ENCODE measurements around the gene NFAM1. TPM values are rescaled to one million over a fixed set of nuclear protein-coding genes. Genes with fewer than 3 reads are reported as not detected.

Gene NFAM1
- total and polyA plus RNA-seq, 8 donors: 0.15 to 18.1 (median 0.83) TPM

- Histone ChIP-seq H3K27me3 (peaks cover 0 to 38% (median 14%) of the 10 kb centered on the region in 3 donors), H3K4me1 (peaks cover 30 to 59% (median 50%) of the 10 kb centered on the region in 4 donors), H3K4me3 (peak overlapping the region in 1 of 4 donors; percentile 86), H3K9me3 (no peaks in the 10 kb centered on the region), H3K36me3 (no peaks in the 10 kb centered on the region), H3K27ac (peak overlapping the region in 3 of 5 donors; percentile 5 to 76 (median 54))
- DNase-seq: peak; percentile 58 to 83
- intact Hi-C loops (cut with DNase I; ENCODE audit: low total_unique reads): no loop called here
- TF ChIP-seq POLR2A (IDR thresholded peaks at IDR 0.05) (no peak), POLR2AphosphoS5 (IDR thresholded peaks at IDR 0.05) (peak in 1 of 3 donors; percentile 33)
- WGBS, 5 donors: 47 to 64% (median 54%) methylated on average over 8 of the region's 8 CpGs
Measured at GRCh38 chr22:42366806-42367581, 65.2 kb downstream of the NFAM1 start.

GRCh38 chr22:42365942-42366695 is 66.1 kb downstream of the NFAM1 start:
- H3K4me3 ChIP-seq: no peak overlapping the region
- DNase-seq: no peak
- peaks cover 30 to 59% (median 50%) of the 10 kb centered on the region in 4 donors for H3K4me1 ChIP-seq
- no peaks in the 10 kb centered on the region for H3K9me3 ChIP-seq
- WGBS, 5 donors: 49 to 64% (median 56%) methylated on average over 10 of the region's 10 CpGs
- intact Hi-C loops (cut with DNase I; ENCODE audit: low total_unique reads): no loop called here
- H3K36me3 ChIP-seq: no peaks in the 10 kb centered on the region
- TF ChIP-seq POLR2AphosphoS5 (IDR thresholded peaks at IDR 0.05) (no peak), EP300 (IDR thresholded peaks at IDR 0.05) (no peak), POLR2A (IDR thresholded peaks at IDR 0.05) (no peak), CTCF (IDR thresholded peaks at IDR 0.05) (no peak)
- peaks cover 0 to 38% (median 14%) of the 10 kb centered on the region in 3 donors for H3K27me3 ChIP-seq
- peak overlapping the region in 3 of 5 donors; percentile 5 to 76 (median 54) for H3K27ac ChIP-seq

GRCh38 chr22:42365111-42365865 is 66.9 kb downstream of the NFAM1 start:
- H3K27me3 ChIP-seq: peaks cover 0 to 38% (median 14%) of the 10 kb centered on the region in 3 donors
- no peak overlapping the region for H3K4me3 ChIP-seq
- no peaks in the 10 kb centered on the region for H3K9me3 ChIP-seq
- no peak for TF ChIP-seq EP300 (IDR thresholded peaks at IDR 0.05)
- TF ChIP-seq CTCF (IDR thresholded peaks at IDR 0.05): no peak
- TF ChIP-seq POLR2A (IDR thresholded peaks at IDR 0.05): no peak
- TF ChIP-seq POLR2AphosphoS5 (IDR thresholded peaks at IDR 0.05): no peak
- intact Hi-C loops (cut with DNase I; ENCODE audit: low total_unique reads): no loop called here
- peak in 1 of 2 donors; percentile 68 for DNase-seq
- no peaks in the 10 kb centered on the region for H3K36me3 ChIP-seq
- H3K27ac ChIP-seq: peak overlapping the region in 4 of 5 donors; percentile 9 to 76 (median 49)
- WGBS, 5 donors: 37 to 56% (median 47%) methylated on average over 14 of the region's 14 CpGs
- peaks cover 31 to 59% (median 50%) of the 10 kb centered on the region in 4 donors for H3K4me1 ChIP-seq

- intact Hi-C loops (cut with DNase I; ENCODE audit: low total_unique reads): no loop called here
Measured at GRCh38 chr22:42364604-42365110, 67.5 kb downstream of the NFAM1 start.

More at GRCh38 chr22:42364604-42365110, 67.5 kb downstream of the NFAM1 start:
- peak overlapping the region in 4 of 5 donors; percentile 9 to 76 (median 49) for H3K27ac ChIP-seq
- no peak for TF ChIP-seq POLR2A (IDR thresholded peaks at IDR 0.05)
- no peak for TF ChIP-seq CTCF (IDR thresholded peaks at IDR 0.05)
- TF ChIP-seq EP300 (IDR thresholded peaks at IDR 0.05): no peak
- TF ChIP-seq POLR2AphosphoS5 (IDR thresholded peaks at IDR 0.05): no peak
- WGBS, 5 donors: 51 to 68% (median 61%) methylated on average over 13 of the region's 13 CpGs
- peaks cover 0 to 38% (median 14%) of the 10 kb centered on the region in 3 donors for H3K27me3 ChIP-seq
- no peak overlapping the region for H3K4me3 ChIP-seq
- DNase-seq: peak in 1 of 2 donors; percentile 64
- H3K9me3 ChIP-seq: no peaks in the 10 kb centered on the region
- H3K4me1 ChIP-seq: peaks cover 34 to 54% (median 46%) of the 10 kb centered on the region in 4 donors
- H3K36me3 ChIP-seq: no peaks in the 10 kb centered on the region
